ENCODE results near the gene EHD2.
"Not testable (repeated sequence)": the region's sequence is repeated elsewhere in the genome, so short reads cannot be mapped to it uniquely, and the experiment has no call there.

The EHD2 gene, protein sequence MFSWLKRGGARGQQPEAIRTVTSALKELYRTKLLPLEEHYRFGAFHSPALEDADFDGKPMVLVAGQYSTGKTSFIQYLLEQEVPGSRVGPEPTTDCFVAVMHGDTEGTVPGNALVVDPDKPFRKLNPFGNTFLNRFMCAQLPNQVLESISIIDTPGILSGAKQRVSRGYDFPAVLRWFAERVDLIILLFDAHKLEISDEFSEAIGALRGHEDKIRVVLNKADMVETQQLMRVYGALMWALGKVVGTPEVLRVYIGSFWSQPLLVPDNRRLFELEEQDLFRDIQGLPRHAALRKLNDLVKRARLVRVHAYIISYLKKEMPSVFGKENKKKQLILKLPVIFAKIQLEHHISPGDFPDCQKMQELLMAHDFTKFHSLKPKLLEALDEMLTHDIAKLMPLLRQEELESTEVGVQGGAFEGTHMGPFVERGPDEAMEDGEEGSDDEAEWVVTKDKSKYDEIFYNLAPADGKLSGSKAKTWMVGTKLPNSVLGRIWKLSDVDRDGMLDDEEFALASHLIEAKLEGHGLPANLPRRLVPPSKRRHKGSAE
- total RNA-seq: 0 to 1.8 (median 0.10) reads per million in 17 experiments

GRCh38 chr19:47713046-47714021 is at the start of gene EHD2:
EHD2 (plus strand) TSS chr19:47713422; CDS start chr19:47716613, 3,191 bp downstream.
- peak; percentile 43 to 72 (median 54) for DNase-seq

GRCh38 chr19:47663435-47663910 is 49.7 kb upstream of the EHD2 start:
- peak in 1 of 4 experiments; percentile 19 for DNase-seq

DNA sequence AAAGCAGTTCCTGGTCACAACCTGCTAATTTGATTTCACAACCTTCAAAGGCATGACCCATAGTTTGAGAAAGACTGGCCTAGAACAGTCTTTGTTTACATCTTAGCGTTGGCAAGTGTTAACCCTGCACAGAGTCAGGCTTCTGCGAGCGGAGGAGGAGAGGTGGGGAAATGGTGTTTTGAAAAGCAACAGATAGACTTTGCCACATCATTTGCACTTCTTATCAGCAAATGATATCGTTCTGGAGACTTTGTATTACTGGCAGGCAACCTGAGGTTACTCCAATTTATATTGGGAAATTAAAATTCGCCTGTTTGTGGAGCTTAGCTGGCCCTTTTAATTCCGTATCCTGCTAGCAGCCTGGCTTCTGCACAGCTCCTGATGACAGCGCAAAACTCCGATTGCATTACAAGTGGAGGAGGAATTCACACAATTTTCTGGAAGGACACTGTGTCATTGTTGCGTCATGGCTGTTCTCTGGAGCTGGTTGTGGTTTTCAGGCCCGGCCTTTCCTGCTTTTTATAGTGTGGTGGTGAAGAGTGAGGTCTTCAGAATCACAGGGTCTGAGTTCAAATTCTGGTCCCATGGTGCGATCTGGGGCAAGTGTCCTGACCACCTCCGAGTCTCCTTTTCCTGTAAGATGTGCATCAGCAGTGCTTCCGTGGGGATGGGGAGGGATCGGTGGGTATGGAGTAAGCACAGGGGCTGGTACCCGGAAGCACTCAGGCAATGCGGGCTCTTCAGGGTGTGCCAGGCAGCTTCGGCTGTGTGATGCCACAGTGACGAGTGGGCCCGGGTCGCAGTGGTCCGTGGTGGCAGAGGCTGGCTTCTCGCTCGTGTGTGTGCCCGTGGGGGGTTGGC is 49.1 kb upstream of the EHD2 start:
- DNase-seq: peak; percentile 88 to 95 (median 92)

DNA sequence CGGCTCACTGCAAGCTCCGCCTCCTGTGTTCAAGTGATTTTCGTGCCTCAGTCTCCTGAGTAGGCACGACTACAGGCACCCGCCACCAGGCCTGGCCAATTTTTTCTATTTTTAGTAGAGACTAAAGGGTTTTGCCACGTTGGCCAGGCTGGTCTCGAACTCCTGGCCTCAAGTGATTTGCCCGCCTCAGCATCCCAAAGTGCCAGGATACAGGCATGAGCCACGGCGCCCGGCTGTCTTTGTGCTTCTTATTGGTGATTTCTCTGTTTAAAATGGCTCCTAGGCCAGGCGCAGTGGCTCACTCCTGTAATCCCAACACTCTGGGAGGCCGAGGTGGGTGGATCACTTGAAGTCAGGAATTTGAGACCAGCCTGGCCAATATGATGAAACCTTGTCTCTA is 44.7 kb upstream of the EHD2 start:
- DNase-seq: not testable (repeated sequence)

DNA sequence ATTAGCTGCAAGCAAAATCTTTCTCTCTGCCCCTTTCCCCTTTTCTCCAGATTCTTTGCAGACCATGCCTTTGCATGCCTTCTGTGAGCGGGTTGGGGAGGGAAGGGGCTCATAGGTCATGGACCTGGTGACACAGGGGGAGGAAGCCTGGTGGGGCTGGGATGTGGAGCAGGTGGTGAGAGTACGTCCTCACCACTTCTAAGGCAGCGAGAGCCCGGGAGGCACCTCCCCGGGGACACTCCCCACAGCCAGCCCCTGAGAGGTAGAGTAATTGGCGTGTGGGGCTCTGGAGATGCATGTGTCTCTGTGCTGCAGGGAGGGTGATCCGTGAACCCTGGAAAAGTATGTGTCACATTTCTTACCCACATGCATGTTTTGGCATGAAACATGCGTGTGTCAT is 42.5 kb upstream of the EHD2 start:
- DNase-seq: no peak

DNA sequence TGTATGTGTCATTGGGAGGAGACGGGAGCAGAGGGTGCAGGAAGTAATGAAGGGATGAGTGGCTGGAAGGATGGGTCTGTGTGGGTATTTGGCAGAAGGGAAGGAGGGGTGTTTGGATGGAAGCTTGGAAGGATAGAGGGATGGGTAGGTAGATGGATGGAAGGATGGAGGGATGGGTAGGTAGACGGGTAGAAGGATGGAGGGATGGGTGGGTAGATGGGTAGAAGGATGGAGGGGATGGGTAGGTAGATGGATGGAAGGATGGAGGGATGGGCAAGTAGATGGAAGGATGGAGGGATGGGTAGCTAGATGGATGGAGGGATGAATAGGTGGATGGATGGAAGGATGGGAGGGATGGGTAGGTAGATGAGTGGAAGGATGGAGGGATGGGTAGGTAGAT is 41.7 kb upstream of the EHD2 start:
- no peak for DNase-seq

DNA sequence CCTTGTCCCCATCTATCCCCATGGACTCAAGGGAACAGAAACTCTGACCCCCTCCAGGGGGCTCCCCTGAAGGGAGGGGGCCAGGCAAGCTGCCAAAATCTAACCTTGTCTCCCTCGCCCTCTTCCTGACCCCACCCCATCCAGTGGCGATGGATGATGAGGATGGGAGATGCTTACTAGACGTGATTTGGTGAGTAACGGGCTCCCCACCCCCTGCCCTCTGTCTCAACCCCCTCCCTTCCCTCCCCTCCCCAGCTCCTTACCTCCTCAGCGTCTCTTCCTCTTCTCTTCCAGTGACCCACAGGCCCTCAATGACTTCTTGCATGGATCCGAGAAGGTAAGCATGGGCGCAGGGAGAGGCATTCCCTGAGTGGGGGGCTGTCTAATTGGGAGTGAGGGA is 39.8 kb upstream of the EHD2 start:
- DNase-seq: no peak

- no peak for DNase-seq
Measured at GRCh38 chr19:47674548-47674947, 38.7 kb upstream of the EHD2 start.

DNA sequence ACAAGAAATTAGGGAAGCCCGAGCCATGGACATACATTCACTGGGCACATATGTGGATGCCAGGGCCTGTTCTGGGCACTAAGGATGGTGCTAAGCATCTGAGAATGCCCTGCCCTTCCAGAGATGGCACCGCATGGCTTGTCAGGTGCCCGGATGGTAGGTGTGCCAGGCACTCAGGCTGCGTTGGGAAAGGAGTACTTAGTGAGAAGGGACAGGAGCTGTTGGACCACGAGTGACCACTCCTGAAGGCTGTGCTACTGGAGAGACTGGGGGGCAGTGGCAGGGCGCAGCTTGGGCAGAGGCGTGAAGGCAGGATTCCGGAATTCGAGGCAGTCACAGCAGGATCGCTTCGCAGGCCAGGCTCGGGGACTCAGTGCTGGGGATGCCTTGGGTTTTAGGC is 38.0 kb upstream of the EHD2 start:
- DNase-seq: no peak

GRCh38 chr19:47675859-47676258 is 37.4 kb upstream of the EHD2 start:
- no peak for DNase-seq

DNA sequence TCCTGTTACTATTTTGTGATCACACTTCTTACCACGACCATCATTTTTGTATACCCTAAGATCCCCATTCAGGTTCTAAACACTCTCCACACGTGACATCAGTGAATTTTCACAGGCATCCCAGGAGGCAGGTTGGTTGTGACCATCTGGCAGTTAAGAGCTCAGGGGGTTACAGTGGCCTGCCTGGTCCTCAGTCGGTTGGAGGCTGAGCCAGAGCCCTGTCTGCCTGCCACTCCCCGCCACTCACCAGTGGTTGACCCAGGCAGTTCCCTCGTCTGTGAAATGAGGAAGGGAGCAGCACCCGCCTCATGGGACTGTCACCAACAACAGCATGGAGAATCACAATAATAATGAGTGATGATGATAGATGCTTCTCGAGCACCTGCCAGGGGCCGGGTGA is 36.4 kb upstream of the EHD2 start:
- DNase-seq: no peak

DNA sequence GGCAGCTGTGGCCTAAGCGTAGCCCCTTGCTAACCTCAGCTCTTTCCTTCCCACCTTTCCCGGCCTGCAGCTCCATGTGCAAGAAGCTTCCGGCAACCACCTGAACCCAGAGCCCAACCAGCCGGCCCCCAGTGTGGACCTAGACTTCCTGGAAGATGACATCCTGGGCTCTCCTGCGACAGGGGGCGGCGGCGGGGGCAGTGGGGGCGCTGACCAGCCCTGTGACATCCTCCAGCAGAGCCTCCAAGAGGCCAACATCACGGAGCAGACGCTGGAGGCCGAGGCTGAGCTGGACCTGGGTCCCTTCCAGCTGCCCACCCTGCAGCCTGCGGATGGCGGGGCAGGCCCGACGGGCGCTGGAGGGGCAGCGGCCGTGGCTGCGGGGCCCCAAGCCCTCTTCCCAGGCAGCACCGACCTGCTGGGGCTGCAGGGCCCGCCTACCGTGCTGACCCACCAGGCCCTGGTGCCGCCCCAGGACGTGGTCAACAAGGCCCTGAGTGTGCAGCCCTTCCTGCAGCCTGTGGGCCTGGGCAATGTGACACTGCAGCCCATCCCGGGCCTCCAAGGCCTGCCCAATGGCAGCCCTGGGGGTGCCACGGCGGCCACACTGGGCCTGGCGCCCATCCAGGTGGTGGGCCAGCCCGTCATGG is 33.8 kb upstream of the EHD2 start:
- DNase-seq: no peak

DNA sequence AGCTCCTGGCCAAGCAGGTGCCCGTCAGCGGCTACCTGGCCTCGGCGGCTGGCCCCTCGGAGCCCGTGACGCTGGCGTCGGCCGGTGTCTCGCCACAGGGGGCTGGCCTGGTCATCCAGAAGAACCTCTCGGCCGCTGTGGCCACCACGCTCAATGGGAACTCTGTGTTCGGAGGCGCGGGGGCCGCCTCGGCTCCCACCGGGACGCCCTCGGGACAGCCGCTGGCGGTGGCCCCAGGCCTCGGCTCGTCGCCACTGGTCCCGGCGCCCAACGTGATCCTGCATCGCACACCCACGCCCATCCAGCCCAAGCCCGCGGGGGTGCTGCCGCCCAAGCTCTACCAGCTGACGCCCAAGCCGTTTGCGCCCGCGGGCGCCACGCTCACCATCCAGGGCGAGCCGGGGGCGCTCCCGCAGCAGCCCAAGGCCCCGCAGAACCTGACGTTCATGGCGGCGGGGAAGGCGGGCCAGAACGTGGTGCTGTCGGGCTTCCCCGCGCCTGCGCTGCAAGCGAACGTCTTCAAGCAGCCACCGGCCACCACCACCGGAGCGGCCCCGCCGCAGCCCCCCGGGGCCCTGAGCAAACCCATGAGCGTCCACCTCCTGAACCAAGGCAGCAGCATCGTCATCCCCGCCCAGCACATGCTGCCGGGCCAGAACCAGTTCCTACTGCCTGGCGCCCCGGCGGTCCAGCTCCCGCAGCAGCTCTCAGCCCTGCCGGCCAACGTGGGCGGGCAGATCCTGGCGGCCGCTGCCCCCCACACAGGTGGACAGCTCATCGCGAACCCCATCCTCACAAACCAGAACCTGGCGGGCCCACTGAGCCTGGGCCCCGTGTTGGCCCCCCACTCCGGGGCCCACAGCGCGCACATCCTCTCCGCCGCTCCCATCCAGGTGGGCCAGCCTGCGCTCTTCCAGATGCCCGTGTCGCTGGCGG is 33.0 kb upstream of the EHD2 start:
- DNase-seq: no peak

DNA sequence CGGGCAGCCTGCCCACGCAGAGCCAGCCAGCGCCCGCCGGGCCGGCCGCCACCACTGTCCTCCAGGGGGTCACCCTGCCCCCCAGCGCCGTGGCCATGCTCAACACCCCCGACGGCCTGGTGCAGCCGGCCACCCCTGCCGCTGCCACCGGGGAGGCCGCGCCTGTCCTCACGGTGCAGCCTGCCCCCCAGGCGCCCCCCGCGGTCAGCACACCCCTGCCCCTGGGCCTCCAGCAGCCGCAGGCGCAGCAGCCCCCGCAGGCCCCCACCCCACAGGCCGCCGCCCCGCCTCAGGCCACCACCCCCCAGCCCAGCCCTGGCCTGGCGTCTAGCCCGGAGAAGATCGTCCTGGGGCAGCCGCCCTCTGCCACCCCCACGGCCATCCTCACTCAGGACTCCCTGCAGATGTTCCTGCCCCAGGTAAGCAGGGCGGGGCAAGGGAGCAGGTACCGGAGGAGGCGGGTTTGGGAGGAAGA is 32.3 kb upstream of the EHD2 start:
- DNase-seq: no peak

- no peak for DNase-seq
Measured at GRCh38 chr19:47681388-47681787, 31.8 kb upstream of the EHD2 start.

GRCh38 chr19:47681936-47682335 is 31.3 kb upstream of the EHD2 start:
- no peak for DNase-seq

DNA sequence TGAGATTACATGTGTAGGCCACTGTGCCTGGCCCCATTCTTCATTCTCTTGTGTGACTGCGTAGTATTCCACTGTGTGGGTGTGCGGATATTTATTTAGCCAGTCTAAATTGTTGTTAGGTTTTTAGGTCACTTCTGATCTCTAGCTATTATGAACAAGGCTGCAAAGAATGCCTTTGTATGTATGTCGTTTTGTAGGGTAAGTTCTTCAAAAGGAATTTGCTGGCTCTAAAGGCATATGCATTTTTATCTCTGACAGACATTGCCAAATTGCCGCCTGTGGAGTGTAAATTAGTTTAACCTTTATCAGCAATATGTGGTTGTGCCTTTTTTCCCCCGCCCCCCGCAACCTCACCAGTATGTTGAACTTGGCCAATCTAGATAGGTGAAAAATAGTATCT is 30.3 kb upstream of the EHD2 start:
- DNase-seq: no peak

- DNase-seq: no peak
Measured at GRCh38 chr19:47686679-47687450, 26.4 kb upstream of the EHD2 start.

DNA sequence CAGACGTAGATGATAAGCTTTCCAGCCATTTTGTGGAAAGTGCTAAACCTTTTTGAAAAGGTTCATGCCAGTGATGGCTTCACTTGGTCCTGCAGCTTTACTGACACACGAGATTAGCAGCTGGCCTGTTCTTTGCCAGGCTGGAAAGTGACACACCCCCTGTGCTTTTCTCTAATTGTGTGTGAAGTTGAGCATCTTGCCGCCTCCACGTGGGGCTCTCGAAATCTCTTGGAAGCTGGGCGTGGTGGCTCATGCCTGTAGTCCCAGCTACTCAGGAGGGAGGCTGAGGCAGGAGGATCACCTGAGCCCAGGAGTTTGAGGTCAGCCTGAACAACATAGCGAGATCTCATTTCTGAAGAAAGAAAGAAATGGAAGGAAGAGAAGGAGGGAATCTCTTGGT is 25.3 kb upstream of the EHD2 start:
- DNase-seq: no peak

Measured in suppressor macrophage (primary cell).